ENCODE data around the gene KMT2A.
"Not testable (repeated sequence)": the region's sequence is repeated elsewhere in the genome, so short reads cannot be mapped to it uniquely, and the experiment has no call there.

The KMT2A gene

GRCh38 chr11:118406599-118407166 is 29.6 kb upstream of the KMT2A start:
- no peak overlapping the region for H3K27ac ChIP-seq
- TF ChIP-seq CTCF (conservative IDR thresholded peaks at IDR 0.05) = no peak
- no peak for TF ChIP-seq ZFX (IDR thresholded peaks at IDR 0.05)

GRCh38 chr11:118410055-118410745 is 26.1 kb upstream of the KMT2A start:
- no peak overlapping the region for H3K27ac ChIP-seq
- no peak for TF ChIP-seq ZFX (IDR thresholded peaks at IDR 0.05)
- no peak for TF ChIP-seq CTCF (conservative IDR thresholded peaks at IDR 0.05)

GRCh38 chr11:118411530-118411929 is 24.8 kb upstream of the KMT2A start:
- TF ChIP-seq CTCF (conservative IDR thresholded peaks at IDR 0.05) = no peak
- TF ChIP-seq ZFX (IDR thresholded peaks at IDR 0.05) = no peak
- no peak overlapping the region for H3K27ac ChIP-seq

GRCh38 chr11:118412921-118413320 is 23.4 kb upstream of the KMT2A start:
- no peak for TF ChIP-seq CTCF (conservative IDR thresholded peaks at IDR 0.05)
- H3K27ac ChIP-seq = no peak overlapping the region

GRCh38 chr11:118415062-118415738 is 21.1 kb upstream of the KMT2A start:
- H3K27ac ChIP-seq = no peak overlapping the region
- TF ChIP-seq ZFX (IDR thresholded peaks at IDR 0.05) = no peak
- TF ChIP-seq CTCF (conservative IDR thresholded peaks at IDR 0.05) = no peak

GRCh38 chr11:118415739-118416068 is 20.6 kb upstream of the KMT2A start:
- H3K27ac ChIP-seq = no peak overlapping the region
- TF ChIP-seq CTCF (conservative IDR thresholded peaks at IDR 0.05) = no peak
- TF ChIP-seq ZFX (IDR thresholded peaks at IDR 0.05) = no peak

- not testable (repeated sequence) for H3K27ac ChIP-seq
Measured at GRCh38 chr11:118416900-118417299, 19.4 kb upstream of the KMT2A start.
